ENCODE measurements around the gene RREB1. TPM values are rescaled to one million over a fixed set of nuclear protein-coding genes. Genes with fewer than 3 reads are reported as not detected.

Gene RREB1
- total RNA-seq, 3 donors from 2014 or later: 64.9 to 85.9 (median 74.7) TPM

- intact Hi-C loops (cut with DNase I, micrococcal nuclease): no loop called here
- Histone ChIP-seq H3K36me3 (ENCODE audit: low read depth) (no peaks in the 10 kb centered on the region), H3K4me1 (ENCODE audit: low read depth) (peaks cover 3% of the 10 kb centered on the region), H3K9me3 (no peaks in the 10 kb centered on the region), H3K4me3 (no peak overlapping the region)
- ATAC-seq (peak; percentile 79), DNase-seq (peak in 1 of 3 donors; percentile 49)
- TF ChIP-seq CTCF (IDR thresholded peaks at IDR 0.05): no peak
Measured at GRCh38 chr6:7185561-7185960, 77.8 kb downstream of the RREB1 start.

- Histone ChIP-seq H3K9me3 (no peaks in the 10 kb centered on the region), H3K36me3 (ENCODE audit: low read depth) (no peaks in the 10 kb centered on the region), H3K4me1 (ENCODE audit: low read depth) (peaks cover 13% of the 10 kb centered on the region), H3K4me3 (no peak overlapping the region)
- no peak for ATAC-seq
- intact Hi-C loops (cut with DNase I, micrococcal nuclease): no loop called here
- no peak for DNase-seq
- no peak for TF ChIP-seq CTCF (IDR thresholded peaks at IDR 0.05)
Measured at GRCh38 chr6:7188492-7188891, 80.7 kb downstream of the RREB1 start.

- intact Hi-C loops (cut with DNase I, micrococcal nuclease): no loop called here
- Histone ChIP-seq H3K4me3 (no peak overlapping the region), H3K4me1 (ENCODE audit: low read depth) (peaks cover 19% of the 10 kb centered on the region), H3K36me3 (ENCODE audit: low read depth) (no peaks in the 10 kb centered on the region), H3K9me3 (no peaks in the 10 kb centered on the region)
- ATAC-seq (no peak), DNase-seq (no peak)
- no peak for TF ChIP-seq CTCF (IDR thresholded peaks at IDR 0.05)
Measured at GRCh38 chr6:7189101-7189758, 81.5 kb downstream of the RREB1 start.

GRCh38 chr6:7190791-7191190 lies 83.0 kb downstream of the RREB1 start:
- Histone ChIP-seq H3K36me3 (ENCODE audit: low read depth) (no peaks in the 10 kb centered on the region), H3K4me1 (ENCODE audit: low read depth) (peaks cover 30% of the 10 kb centered on the region), H3K9me3 (no peaks in the 10 kb centered on the region), H3K4me3 (no peak overlapping the region)
- ATAC-seq (no peak), DNase-seq (no peak)
- TF ChIP-seq CTCF (IDR thresholded peaks at IDR 0.05): no peak
- intact Hi-C loops (cut with DNase I, micrococcal nuclease): no loop called here

- no peak for TF ChIP-seq CTCF (IDR thresholded peaks at IDR 0.05)
- intact Hi-C loops (cut with DNase I, micrococcal nuclease): no loop called here
- Histone ChIP-seq H3K9me3 (no peaks in the 10 kb centered on the region), H3K4me3 (no peak overlapping the region), H3K4me1 (ENCODE audit: low read depth) (peaks cover 31% of the 10 kb centered on the region), H3K36me3 (ENCODE audit: low read depth) (no peaks in the 10 kb centered on the region)
- DNase-seq (no peak), ATAC-seq (peak; percentile 87)
Measured at GRCh38 chr6:7193122-7193521, 85.4 kb downstream of the RREB1 start.

- ATAC-seq: peak; percentile 54
- TF ChIP-seq CTCF (IDR thresholded peaks at IDR 0.05): no peak
- no peaks in the 10 kb centered on the region for H3K36me3 ChIP-seq (ENCODE audit: low read depth)
- intact Hi-C loops (cut with DNase I, micrococcal nuclease): no loop called here
- H3K4me1 ChIP-seq (ENCODE audit: low read depth): peaks cover 29% of the 10 kb centered on the region
- no peak for DNase-seq
- no peak overlapping the region for H3K4me3 ChIP-seq
- H3K9me3 ChIP-seq: no peaks in the 10 kb centered on the region
Measured at GRCh38 chr6:7194657-7195056, 86.9 kb downstream of the RREB1 start.

Measured in mucosa of descending colon (tissue), 3 donors.